ENCODE data around the gene POLD1.

POLD1 gene

GRCh38 chr19:50432221-50433028 is 48.3 kb downstream of the POLD1 start, which contains the start of gene MYBPC2:
Gene MYBPC2, plus strand, starts transcription at chr19:50432892. Its CDS starts 62 bp downstream, at chr19:50432954.
- no peak for DNase-seq
- H3K36me3 ChIP-seq (replicated peaks) = no peaks in the 10 kb centered on the region
- peak within 1 kb of the TSS; percentile 57 for H3K4me3 ChIP-seq (ENCODE audit: low read depth, low read length)
- no peak within 1 kb of the TSS for H3K27ac ChIP-seq
- peaks cover 22% of the 10 kb centered on the region for H3K27me3 ChIP-seq (replicated peaks)
- in situ Hi-C loops (cut with HindIII; ENCODE audit: low pct_ligation_motif_present, low sequenced_read_pairs) = no loop called here
- TF ChIP-seq CTCF (IDR thresholded peaks at IDR 0.05; ENCODE audit: low read depth, low read length, missing control alignments) = no peak

GRCh38 chr19:50433201-50434180 is 49.3 kb downstream of the POLD1 start:
- in situ Hi-C loops (cut with HindIII; ENCODE audit: low pct_ligation_motif_present, low sequenced_read_pairs) = no loop called here
- no peak for TF ChIP-seq CTCF (IDR thresholded peaks at IDR 0.05; ENCODE audit: low read depth, low read length, missing control alignments)
- Histone ChIP-seq H3K4me3 (ENCODE audit: low read depth, low read length) (no peak overlapping the region), H3K27me3 (replicated peaks) (peaks cover 22% of the 10 kb centered on the region), H3K27ac (no peak overlapping the region), H3K36me3 (replicated peaks) (no peaks in the 10 kb centered on the region)
- no peak for DNase-seq

GRCh38 chr19:50434525-50434924 is 50.4 kb downstream of the POLD1 start:
- peaks cover 22% of the 10 kb centered on the region for H3K27me3 ChIP-seq (replicated peaks)
- no peak for TF ChIP-seq CTCF (IDR thresholded peaks at IDR 0.05; ENCODE audit: low read depth, low read length, missing control alignments)
- H3K27ac ChIP-seq = no peak overlapping the region
- no peak overlapping the region for H3K4me3 ChIP-seq (ENCODE audit: low read depth, low read length)
- DNase-seq = no peak
- in situ Hi-C loops (cut with HindIII; ENCODE audit: low pct_ligation_motif_present, low sequenced_read_pairs) = no loop called here
- H3K36me3 ChIP-seq (replicated peaks) = no peaks in the 10 kb centered on the region

- no peak overlapping the region for H3K27ac ChIP-seq
- in situ Hi-C loops (cut with HindIII; ENCODE audit: low pct_ligation_motif_present, low sequenced_read_pairs) = no loop called here
- H3K36me3 ChIP-seq (replicated peaks) = no peaks in the 10 kb centered on the region
- DNase-seq = no peak
- TF ChIP-seq CTCF (IDR thresholded peaks at IDR 0.05; ENCODE audit: low read depth, low read length, missing control alignments) = no peak
- peaks cover 19% of the 10 kb centered on the region for H3K27me3 ChIP-seq (replicated peaks)
- H3K4me3 ChIP-seq (ENCODE audit: low read depth, low read length) = no peak overlapping the region
Observed at GRCh38 chr19:50435221-50435620, 51.1 kb downstream of the POLD1 start.

GRCh38 chr19:50435627-50436026 is 51.5 kb downstream of the POLD1 start:
- TF ChIP-seq CTCF (IDR thresholded peaks at IDR 0.05; ENCODE audit: low read depth, low read length, missing control alignments) = no peak
- no peak overlapping the region for H3K27ac ChIP-seq
- in situ Hi-C loops (cut with HindIII; ENCODE audit: low pct_ligation_motif_present, low sequenced_read_pairs) = no loop called here
- no peak overlapping the region for H3K4me3 ChIP-seq (ENCODE audit: low read depth, low read length)
- H3K36me3 ChIP-seq (replicated peaks) = no peaks in the 10 kb centered on the region
- H3K27me3 ChIP-seq (replicated peaks) = peaks cover 18% of the 10 kb centered on the region
- DNase-seq = no peak

Measured in brain microvascular endothelial cell (primary cell).